Measurements from ENCODE around the gene IL10RA. TPM values are rescaled to one million over a fixed set of nuclear protein-coding genes. Genes with fewer than 3 reads are reported as not detected.

The IL10RA gene
- total and polyA plus RNA-seq, 9 of the 15 experiments (the other 6 are each of a cell fraction or from before 2014, with no cell fraction given): 0.17 to 17.3 (median 2.9) TPM

GRCh38 chr11:118028626-118029025 is 42.4 kb downstream of the IL10RA start:
- no peaks in the 10 kb centered on the region for H3K9me1 ChIP-seq (ENCODE audit: control insufficient read depth, insufficient read depth, low read length)
- DNase-seq (ENCODE audit: extremely low read depth in 1 of 4, low spot score in 3 of 4) (no peak), FAIRE-seq (no peak), ATAC-seq (no peak)
- H3K9me3 ChIP-seq (replicated peaks; ENCODE audit: control insufficient read depth, insufficient read depth, low read depth, low read length): no peaks in the 10 kb centered on the region
- peak overlapping the region; percentile 36 for H2AFZ ChIP-seq (ENCODE audit: low read depth, low read length)
- H3K4me3 ChIP-seq: no peak overlapping the region
- no peaks in the 10 kb centered on the region for H3K27me3 ChIP-seq (ENCODE audit: control insufficient read depth in 2 of 2, insufficient read depth in 2 of 2, low read length in 2 of 2)
- H3K4me1 ChIP-seq (replicated peaks in 1 of 2; ENCODE audit: control insufficient read depth in 2 of 2, insufficient read depth in 2 of 2, low read length in 2 of 2): no peaks in the 10 kb centered on the region
- WGBS (ENCODE audit: insufficient coverage, low coverage, missing lambda C conversion rate): 30% methylated on average over 3 of the region's 3 CpGs
- POLR2A ChIA-PET: no interaction called here
- no peaks in the 10 kb centered on the region for H3K79me2 ChIP-seq (ENCODE audit: control insufficient read depth, insufficient read depth, low read length)
- intact Hi-C loops (cut with micrococcal nuclease) (no loop called here), in situ Hi-C loops (cut with MboI) (no loop called here)
- H3K9ac ChIP-seq (ENCODE audit: insufficient read depth in 1 of 2, low read depth in 2 of 2, low read length in 2 of 2): no peak overlapping the region
- no peak overlapping the region for H3K4me2 ChIP-seq (ENCODE audit: insufficient read depth, low read length)
- H3K36me3 ChIP-seq (ENCODE audit: control insufficient read depth, insufficient read depth, low read length): no peaks in the 10 kb centered on the region
- BruUV-seq (replicated peaks): no TSS peak
- no peaks in the 10 kb centered on the region for H4K20me1 ChIP-seq (replicated peaks; ENCODE audit: control insufficient read depth, insufficient read depth, low read length)
- CTCF ChIA-PET (ENCODE audit: low intra/inter-chr PET ratio): no interaction called here
- no peak overlapping the region for H3K27ac ChIP-seq (ENCODE audit: extremely low read depth, low read depth, low read length)
- TF ChIP-seq MCM2 (IDR thresholded peaks at IDR 0.05; ENCODE audit: low read depth): no peak
- 0 out of 2 replicates have a peak, but pooled peaks have one; percentile 12 for TF ChIP-seq ARID1B (IDR thresholded peaks at IDR 0.05)
- TF ChIP-seq TOE1 (IDR thresholded peaks at IDR 0.05; ENCODE audit: borderline replicate concordance): 0 out of 2 replicates have a peak, but pooled peaks have one; percentile 53
- no peak for TF ChIP-seq TOE1 (CRISPR knock-in tag; IDR thresholded peaks at IDR 0.05; ENCODE audit: borderline replicate concordance, low read depth)
- no peak for TF ChIP-seq ZNF232 (CRISPR knock-in tag; IDR thresholded peaks at IDR 0.05)
- peak; percentile 98 for TF ChIP-seq ZNF512 (tag; IDR thresholded peaks at IDR 0.05)
- TF ChIP-seq HNRNPL (IDR thresholded peaks at IDR 0.05; ENCODE audit: low read depth, low read length): no peak
- no peak for TF ChIP-seq MTA2 (IDR thresholded peaks at IDR 0.05; ENCODE audit: low read depth)
- peak; percentile 53; the same call in 1 of the 2 replicates for TF ChIP-seq HINFP (tag; conservative IDR thresholded peaks at IDR 0.05; ENCODE audit: low read depth)
- no peak for TF ChIP-seq ZNF699 (CRISPR knock-in tag; IDR thresholded peaks at IDR 0.05; ENCODE audit: insufficient replicate concordance)
- no peak for TF ChIP-seq PREB (CRISPR knock-in tag; IDR thresholded peaks at IDR 0.05)
- no peak for TF ChIP-seq PHF20 (IDR thresholded peaks at IDR 0.05; ENCODE audit: partially characterized antibody)
- no peak for TF ChIP-seq TSC22D4 (tag; IDR thresholded peaks at IDR 0.05)
- no peak for TF ChIP-seq ZEB2 (IDR thresholded peaks at IDR 0.05)
- TF ChIP-seq USF1 (CRISPR knock-in tag; IDR thresholded peaks at IDR 0.05): no peak
- no peak for TF ChIP-seq LCOR (CRISPR knock-in tag; IDR thresholded peaks at IDR 0.05)
